C4-2B (cell line): ENCODE measurements around the gene AUH.

ENCODE experiments used
- CTCF ChIP-seq: fragments of 450-650 bp; conservative IDR thresholded peaks from 2 replicates; pipeline ENCODE4 v1.5.1; 2017; ENCODE audit warnings: mild to moderate bottlenecking
- ZFX ChIP-seq: fragments of 450-650 bp; IDR thresholded peaks from 2 replicates; pipeline ENCODE4 v1.6.1; 2017

- TF ChIP-seq CTCF (no peak), ZFX (no peak)
Measured at GRCh38 chr9:91282292-91282691, 79.4 kb downstream of the AUH start.
